MM.1S (cell line): ENCODE measurements around the gene ZNF451.
"Not testable (repeated sequence)": the region's sequence is repeated elsewhere in the genome, so short reads cannot be mapped to it uniquely, and the experiment has no call there.

Experiments used
- DNase-seq: peaks from one replicate; pipeline ENCODE4 v3.0.0-alpha.2; 2015
- H2AFZ ChIP-seq: fragments of 300-600 bp; sonication (generic); 2 replicates; pipeline ENCODE4 v1.6.0; 2016; ENCODE audit warnings: antibody characterized with exemption, low read length
- H3F3A ChIP-seq: fragments of 300-600 bp; sonication (generic); 2 replicates; pipeline ENCODE4 v1.6.1; 2016; ENCODE audit warnings: mild to moderate bottlenecking, antibody characterized with exemption, low read length, moderate library complexity, mixed read lengths; ENCODE audit not compliant: insufficient read depth
- H3K27ac ChIP-seq: fragments of 300-600 bp; sonication (generic); 2 replicates; pipeline ENCODE4 v1.5.1; 2016; ENCODE audit warnings: mild to moderate bottlenecking, low read length
- H3K27me3 ChIP-seq: fragments of 300-600 bp; sonication (generic); replicated peaks from 2 replicates; pipeline ENCODE4 v1.6.0; 2016; ENCODE audit warnings: low read length; ENCODE audit not compliant: insufficient read depth
- H3K36me3 ChIP-seq: fragments of 300-600 bp; sonication (generic); replicated peaks from 2 replicates; pipeline ENCODE4 v1.6.1; 2016; ENCODE audit warnings: mild to moderate bottlenecking, low read length, mixed read lengths; ENCODE audit not compliant: insufficient read depth
- H3K4me1 ChIP-seq: fragments of 300-600 bp; sonication (generic); 2 replicates; pipeline ENCODE4 v1.6.1; 2016; ENCODE audit warnings: low read length, mixed read lengths
- H3K4me2 ChIP-seq: fragments of 300-600 bp; sonication (generic); 2 replicates; pipeline ENCODE4 v1.6.0; 2016; ENCODE audit warnings: low read depth, low read length
- H3K4me3 ChIP-seq: fragments of 300-600 bp; sonication (generic); 2 replicates; pipeline ENCODE4 v1.5.1; 2016; ENCODE audit warnings: low read length, mixed read lengths
- H3K79me2 ChIP-seq: fragments of 300-600 bp; sonication (generic); 2 replicates; pipeline ENCODE4 v1.6.1; 2016; ENCODE audit warnings: mixed run types, low read length, mixed read lengths
- H3K9ac ChIP-seq: fragments of 300-600 bp; sonication (generic); 2 replicates; pipeline ENCODE4 v1.6.1; 2016; ENCODE audit warnings: low read length, mixed read lengths
- H3K9me2 ChIP-seq: fragments of 300-600 bp; sonication (generic); replicated peaks from 2 replicates; pipeline ENCODE4 v1.6.1; 2016; ENCODE audit warnings: mild to moderate bottlenecking, low read length, mixed read lengths; ENCODE audit not compliant: insufficient read depth
- H3K9me3 ChIP-seq: fragments of 300-600 bp; sonication (generic); replicated peaks from 2 replicates; pipeline ENCODE4 v1.6.1; 2016; ENCODE audit warnings: mild to moderate bottlenecking, low read length, mixed read lengths; ENCODE audit not compliant: insufficient read depth
- H4K20me1 ChIP-seq: fragments of 300-600 bp; sonication (generic); 2 replicates; pipeline ENCODE4 v1.6.1; 2016; ENCODE audit warnings: mild to moderate bottlenecking, low read length, moderate library complexity, mixed read lengths; ENCODE audit not compliant: insufficient read depth
- CTCF ChIP-seq: fragments of 300-600 bp; sonication (generic); IDR thresholded peaks from 2 replicates; pipeline ENCODE4 v1.5.1; 2016; ENCODE audit warnings: antibody characterized with exemption, low read length, mixed read lengths
- EZH2 ChIP-seq: fragments of 300-600 bp; sonication (generic); optimal IDR thresholded peaks from 2 replicates; pipeline ENCODE3; 2017; ENCODE audit warnings: low read depth, mild to moderate bottlenecking, antibody characterized with exemption, low read length, mixed read lengths
- EZH2phosphoT487 ChIP-seq: fragments of 300-600 bp; sonication (generic); IDR thresholded peaks from 2 replicates; pipeline ENCODE4 v1.6.1; 2018; ENCODE audit warnings: antibody characterized with exemption, low read length

ZNF451 gene

GRCh38 chr6:57089687-57090457 lies at the start of gene ZNF451:
TSS of gene ZNF451 (plus strand) at chr6:57090188. CDS start at chr6:57090254, 66 bp downstream.
- no peaks in the 10 kb centered on the region; the same call in 1 of the 2 replicates for H3K36me3 ChIP-seq
- H3K4me2 ChIP-seq, result peak within 1 kb of the TSS; percentile 82
- no peaks in the 10 kb centered on the region for H3K27me3 ChIP-seq
- H3K27ac ChIP-seq, result peak within 1 kb of the TSS; percentile 45; the same call in 1 of the 2 replicates
- peak; percentile 97 for DNase-seq
- H3F3A ChIP-seq, result no peaks in the 10 kb centered on the region
- peak within 1 kb of the TSS; percentile 58 for H3K4me3 ChIP-seq
- H3K79me2 ChIP-seq, result peaks cover 36% of the 10 kb centered on the region
- H3K9me3 ChIP-seq, result no peaks in the 10 kb centered on the region
- no peaks in the 10 kb centered on the region for H3K9me2 ChIP-seq
- peaks cover 23% of the 10 kb centered on the region for H3K4me1 ChIP-seq
- peak within 1 kb of the TSS; percentile 53; the same call in 1 of the 2 replicates for H3K9ac ChIP-seq
- TF ChIP-seq EZH2 (no peak), CTCF (no peak), EZH2phosphoT487 (no peak)
- no peaks in the 10 kb centered on the region; the same call in 1 of the 2 replicates for H4K20me1 ChIP-seq
- H2AFZ ChIP-seq, result peak within 1 kb of the TSS; percentile 32

GRCh38 chr6:57044061-57044460 lies 45.9 kb upstream of the ZNF451 start:
- H3K27me3 ChIP-seq, H3K4me1 ChIP-seq, H3K27ac ChIP-seq, H3K9ac ChIP-seq, H2AFZ ChIP-seq, H3K36me3 ChIP-seq, H3F3A ChIP-seq, DNase-seq, H3K4me3 ChIP-seq, H3K9me2 ChIP-seq, H3K4me2 ChIP-seq, H4K20me1 ChIP-seq, H3K9me3 ChIP-seq: not testable (repeated sequence)
- H3K79me2 ChIP-seq, result peaks cover 12% of the 10 kb centered on the region

- Histone ChIP-seq H3K4me1 (no peaks in the 10 kb centered on the region), H3K9me3 (no peaks in the 10 kb centered on the region), H3K9ac (no peak overlapping the region), H3K9me2 (no peaks in the 10 kb centered on the region), H3K27me3 (no peaks in the 10 kb centered on the region), H3K27ac (no peak overlapping the region), H3K36me3 (no peaks in the 10 kb centered on the region; the same call in 1 of the 2 replicates), H3F3A (no peaks in the 10 kb centered on the region), H2AFZ (no peak overlapping the region), H3K4me3 (no peak overlapping the region), H3K4me2 (no peak overlapping the region), H3K79me2 (peaks cover 17% of the 10 kb centered on the region), H4K20me1 (no peaks in the 10 kb centered on the region)
- no peak for TF ChIP-seq EZH2phosphoT487
- TF ChIP-seq EZH2, result no peak
- no peak for TF ChIP-seq CTCF
- DNase-seq, result no peak
These were observed 45.4 kb upstream of the ZNF451 start for GRCh38 chr6:57044568-57044967.

- H3K9me2 ChIP-seq, H3K27me3 ChIP-seq, H3K27ac ChIP-seq, H4K20me1 ChIP-seq, H3K9me3 ChIP-seq, H3K4me1 ChIP-seq, H3K36me3 ChIP-seq, H3F3A ChIP-seq: not testable (repeated sequence)
- peak within 1 kb of the TSS; percentile 3; the same call in 1 of the 2 replicates for H3K9ac ChIP-seq
- H2AFZ ChIP-seq, result peak within 1 kb of the TSS; percentile 59
- peaks cover 32% of the 10 kb centered on the region for H3K79me2 ChIP-seq
- H3K4me3 ChIP-seq, result peak within 1 kb of the TSS; percentile 64
- peak within 1 kb of the TSS; percentile 49 for H3K4me2 ChIP-seq
- peak; percentile 87 for DNase-seq
These were observed 43.4 kb upstream of the ZNF451 start, which contains the start of gene KIAA1586 for GRCh38 chr6:57046332-57047256. TSS of gene KIAA1586 (plus strand) at chr6:57046693. CDS start at chr6:57046756, 63 bp downstream.

- H4K20me1 ChIP-seq, H3K9me3 ChIP-seq, H3K27ac ChIP-seq, H3K4me3 ChIP-seq, H2AFZ ChIP-seq, H3K4me2 ChIP-seq, H3K36me3 ChIP-seq, H3F3A ChIP-seq, DNase-seq, H3K9ac ChIP-seq, H3K4me1 ChIP-seq, H3K27me3 ChIP-seq, H3K9me2 ChIP-seq: not testable (repeated sequence)
- peaks cover 33% of the 10 kb centered on the region for H3K79me2 ChIP-seq
These were observed 42.8 kb upstream of the ZNF451 start for GRCh38 chr6:57047257-57047585.

- H3K9me3 ChIP-seq, H3K36me3 ChIP-seq, H3K4me3 ChIP-seq, H4K20me1 ChIP-seq, H3K27me3 ChIP-seq, H3F3A ChIP-seq, H2AFZ ChIP-seq, H3K27ac ChIP-seq, H3K9me2 ChIP-seq, DNase-seq, H3K9ac ChIP-seq, H3K4me1 ChIP-seq: not testable (repeated sequence)
- peaks cover 33% of the 10 kb centered on the region for H3K79me2 ChIP-seq
- peak overlapping the region; percentile 1; the same call in 1 of the 2 replicates for H3K4me2 ChIP-seq
These were observed 42.1 kb upstream of the ZNF451 start for GRCh38 chr6:57047859-57048258.
